Endothelial cell of umbilical vein (primary cell): Measurements from ENCODE around the gene PERCC1. TPM values are rescaled to one million over a fixed set of nuclear protein-coding genes. Genes with fewer than 3 reads are reported as not detected.

Experiments
- BruUV-seq: library from RNA; stranded (reverse); fragments of 400-500 nt; replicated peaks from 2 replicates; lab custom pipeline; 2021; lab: Mats Ljungman, UMichigan
- CTCF ChIA-PET: fragments of 300-600, 350-600 bp; sonication (Branson Sonifier 250); formaldehyde crosslinking; loops from one replicate; lab custom pipeline; 2021; ENCODE audit warnings: antibody characterized with exemption, inconsistent platforms; lab: Charles Lee
- POLR2A ChIA-PET: fragments of 300-600, 350-600 bp; sonication (Branson Sonifier 250); formaldehyde crosslinking; loops from one replicate; lab custom pipeline; 2021; ENCODE audit warnings: antibody characterized with exemption, inconsistent platforms; lab: Charles Lee
- DNase-seq: peaks from one replicate; pipeline ENCODE4 v3.0.0-alpha.2; 2011; ENCODE audit warnings: low read depth, low spot score
- FAIRE-seq: peaks from 2 replicates; lab custom pipeline; 2011; peaks lifted over from hg19 to GRCh38; lab: Jason Lieb, UNC
- H2AFZ ChIP-seq: 2 replicates; pipeline ENCODE4 v1.6.0; 2012; ENCODE audit warnings: low read depth, low read length, control low read depth, inconsistent platforms
- H3K27ac ChIP-seq: 2 replicates; pipeline ENCODE4 v1.5.1; 2011; ENCODE audit warnings: low read depth, mild to moderate bottlenecking, control low read depth, low read length, moderate library complexity; ENCODE audit not compliant: insufficient read depth
- H3K27me3 ChIP-seq, 2 experiments: 2 replicates each; pipeline versions ENCODE4 v1.6.0 to v1.6.1; 2011; ENCODE audit warnings: low read length in 2 of 2, mixed read lengths in 1 of 2; ENCODE audit not compliant: control insufficient read depth in 2 of 2, insufficient read depth in 2 of 2
- H3K36me3 ChIP-seq, 2 experiments: 2 replicates in 1 of 2; 3 replicates in 1 of 2; pipeline ENCODE4 v1.5.1; 2011; ENCODE audit warnings: low read length in 2 of 2, mild to moderate bottlenecking in 1 of 2, moderate library complexity in 1 of 2; ENCODE audit not compliant: control insufficient read depth in 2 of 2, insufficient read depth in 2 of 2; ENCODE audit errors: extremely low read depth in 1 of 2
- H3K4me1 ChIP-seq: 3 replicates; pipeline ENCODE4 v1.5.1; 2011; ENCODE audit warnings: mild to moderate bottlenecking, low read length; ENCODE audit not compliant: control insufficient read depth, insufficient read depth; ENCODE audit errors: extremely low read depth
- H3K4me2 ChIP-seq: 2 replicates; pipeline ENCODE4 v1.6.1; 2011; ENCODE audit warnings: low read length, control low read depth, mixed read lengths; ENCODE audit not compliant: insufficient read depth
- H3K4me3 ChIP-seq, 3 experiments: fragments of 200-600 bp in 1 of 3; sonication (generic), shearing (Covaris generic) in 1 of 3; replicated peaks in 1 of 3; 2 replicates each; pipeline ENCODE4 v1.5.1; 2011 to 2016; ENCODE audit warnings: control low read depth in 3 of 3, low read length in 3 of 3, mild to moderate bottlenecking in 2 of 3, inconsistent platforms in 1 of 3, low read depth in 1 of 3, moderate library complexity in 1 of 3; ENCODE audit not compliant: insufficient read depth in 1 of 3
- H3K79me2 ChIP-seq: 2 replicates; pipeline ENCODE4 v1.6.0; 2012; ENCODE audit warnings: low read length, inconsistent platforms; ENCODE audit not compliant: control insufficient read depth, insufficient read depth
- H3K9ac ChIP-seq: replicated peaks from 2 replicates; pipeline ENCODE3; 2011; ENCODE audit warnings: low read length, control low read depth; ENCODE audit not compliant: insufficient read depth; ENCODE audit errors: extremely low read depth
- H3K9me1 ChIP-seq: replicated peaks from 3 replicates; pipeline ENCODE4 v1.6.0; 2011; ENCODE audit warnings: mild to moderate bottlenecking, low read length; ENCODE audit not compliant: control insufficient read depth, insufficient read depth; ENCODE audit errors: extremely low read depth
- H3K9me3 ChIP-seq: replicated peaks from 2 replicates; pipeline ENCODE4 v1.5.1; 2012; ENCODE audit warnings: low read length, inconsistent platforms; ENCODE audit not compliant: control insufficient read depth, insufficient read depth
- H4K20me1 ChIP-seq: replicated peaks from 2 replicates; pipeline ENCODE3; 2011; ENCODE audit warnings: mild to moderate bottlenecking, low read length; ENCODE audit not compliant: control insufficient read depth, insufficient read depth; ENCODE audit errors: extremely low read depth
- EZH2 ChIP-seq: IDR thresholded peaks from 2 replicates; pipeline ENCODE4 v1.6.1; 2012; ENCODE audit warnings: borderline replicate concordance, low read depth, mild to moderate bottlenecking, moderate library complexity, low read length, inconsistent platforms; ENCODE audit not compliant: severe bottlenecking
- FOS ChIP-seq: IDR thresholded peaks from 2 replicates; pipeline ENCODE4 v1.6.1; 2011; ENCODE audit warnings: mild to moderate bottlenecking, low read length, moderate library complexity, borderline replicate concordance; ENCODE audit not compliant: insufficient read depth
- GATA2 ChIP-seq: IDR thresholded peaks from 2 replicates; pipeline ENCODE4 v1.7.0; 2011; ENCODE audit warnings: low read depth, mild to moderate bottlenecking, moderate library complexity, mixed read lengths, low read length; ENCODE audit not compliant: insufficient read length, insufficient read depth
- JUN ChIP-seq: IDR thresholded peaks from 2 replicates; pipeline ENCODE4 v1.6.1; 2011; ENCODE audit warnings: borderline replicate concordance, low read depth; ENCODE audit not compliant: insufficient read length, insufficient read depth
- MYC ChIP-seq: IDR thresholded peaks from one replicate; pipeline ENCODE4 v1.6.1; 2011; ENCODE audit warnings: mild to moderate bottlenecking, low read depth, low read length
- POLR2A ChIP-seq: IDR thresholded peaks from 2 replicates; pipeline ENCODE4 v1.6.1; 2012; ENCODE audit warnings: low read depth, mild to moderate bottlenecking, control low read depth, low read length
- POLR2AphosphoS5 ChIP-seq: IDR thresholded peaks from 2 replicates; pipeline ENCODE4 v1.6.1; 2012; ENCODE audit warnings: low read depth, mild to moderate bottlenecking, control low read depth, low read length, moderate library complexity; ENCODE audit not compliant: insufficient read depth
- dilution Hi-C: fragments of 300-500 bp; cut with MboI; formaldehyde crosslinking; loops from one replicate; pipeline ENCODE4 v1.15.0; 2019; ENCODE audit warnings: low sequenced_read_pairs; ENCODE audit not compliant: extremely low pct_ligation_motif_present
- intact Hi-C: fragments of 100-400 bp; cut with micrococcal nuclease; formaldehyde crosslinking; loops from one replicate; pipeline ENCODE4 v1.10.0; 2022
- polyA plus RNA-seq, 4 experiments: library from polyadenylated mRNA; depleted of rRNA in 3 of 4; stranded (reverse) in 3 of 4; unstranded in 1 of 4; fragments of >200 nt; gene quantifications; 2 replicates each; pipeline versions ENCODE4 v1.2.1 to v1.2.3, GENCODE V29; 2011 to 2012; ENCODE audit warnings: missing spikeins in 1 of 4
- total RNA-seq: library from RNA; stranded (reverse); gene quantifications from 2 replicates; pipeline ENCODE4 v1.2.3, GENCODE V29; 2021
- TF ChIP-seq, protein P1 (sequence below): IDR thresholded peaks from 2 replicates; pipeline ENCODE4 v1.6.1; 2011; ENCODE audit not compliant: insufficient read depth, insufficient read length
- TF ChIP-seq, protein P2 (sequence below), 2 donors: IDR thresholded peaks; 1 replicate in 1 of 2; 2 replicates in 1 of 2; pipeline ENCODE4 v1.5.1; 2011; ENCODE audit warnings: low read length in 2 of 2, mild to moderate bottlenecking in 2 of 2, moderate library complexity in 2 of 2, control low read depth in 1 of 2, inconsistent platforms in 1 of 2, low read depth in 1 of 2; ENCODE audit not compliant: insufficient read depth in 1 of 2; ENCODE audit errors: extremely low read depth in 1 of 2

The PERCC1 gene
- total and polyA plus RNA-seq, 2 donors (not counting 3 experiments of a cell fraction or from before 2014, with no cell fraction given) = not detected

DNA sequence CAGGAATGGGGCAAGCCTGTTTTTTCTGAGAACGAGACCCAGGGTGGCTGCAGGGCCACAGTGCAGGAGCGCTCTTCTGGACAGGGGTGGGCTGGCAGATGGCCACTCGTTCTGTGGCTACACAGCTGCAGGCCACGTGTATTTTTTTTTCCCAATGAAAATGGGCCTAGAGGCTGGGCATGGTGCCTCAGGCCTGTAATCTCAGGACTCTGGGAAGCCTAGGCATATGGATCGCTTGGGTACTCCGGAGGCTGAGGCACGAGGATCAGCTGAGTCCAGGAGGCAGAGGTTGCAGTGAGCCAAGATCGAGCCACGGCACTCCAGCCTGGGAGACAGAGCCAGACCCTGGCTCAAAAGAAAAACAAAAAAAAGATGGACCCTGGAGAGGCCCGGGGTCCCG is 23.1 kb upstream of the PERCC1 start:
- POLR2A ChIA-PET = interaction anchor here (0.5 kb wide), 1 partner anchor 215 kb away, joined by 3 read pairs; no protein-coding TSS in a partner anchor
- CTCF ChIA-PET = interaction anchor here (1.0 to 2.0 kb wide), 3 partner anchors 13 to 86 kb away, joined by 3 to 6 read pairs (median 4); partner anchors contain the start of gene UQCC4
- Histone ChIP-seq H3K4me1 (peaks cover 5% of the 10 kb centered on the region), H3K27ac (no peak overlapping the region), H3K9ac (no peak overlapping the region), H3K9me3 (no peaks in the 10 kb centered on the region), H3K4me3 (no peak overlapping the region), H2AFZ (no peak overlapping the region), H3K27me3 (no peaks in the 10 kb centered on the region), H3K9me1 (no peaks in the 10 kb centered on the region), H3K4me2 (peak overlapping the region; percentile 28), H3K79me2 (no peaks in the 10 kb centered on the region), H4K20me1 (no peaks in the 10 kb centered on the region), H3K36me3 (peaks cover 0 to 5% of the 10 kb centered on the region in 2 experiments)
- FAIRE-seq = no peak
- dilution Hi-C loops = no loop called here
- BruUV-seq = no TSS peak
- TF ChIP-seq MYC (no peak), FOS (no peak), EZH2 (no peak), POLR2A (no peak), JUN (no peak), GATA2 (no peak), POLR2AphosphoS5 (no peak)
- TF ChIP-seq, protein P1, sequence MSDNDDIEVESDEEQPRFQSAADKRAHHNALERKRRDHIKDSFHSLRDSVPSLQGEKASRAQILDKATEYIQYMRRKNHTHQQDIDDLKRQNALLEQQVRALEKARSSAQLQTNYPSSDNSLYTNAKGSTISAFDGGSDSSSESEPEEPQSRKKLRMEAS = no peak
- TF ChIP-seq, protein P2, sequence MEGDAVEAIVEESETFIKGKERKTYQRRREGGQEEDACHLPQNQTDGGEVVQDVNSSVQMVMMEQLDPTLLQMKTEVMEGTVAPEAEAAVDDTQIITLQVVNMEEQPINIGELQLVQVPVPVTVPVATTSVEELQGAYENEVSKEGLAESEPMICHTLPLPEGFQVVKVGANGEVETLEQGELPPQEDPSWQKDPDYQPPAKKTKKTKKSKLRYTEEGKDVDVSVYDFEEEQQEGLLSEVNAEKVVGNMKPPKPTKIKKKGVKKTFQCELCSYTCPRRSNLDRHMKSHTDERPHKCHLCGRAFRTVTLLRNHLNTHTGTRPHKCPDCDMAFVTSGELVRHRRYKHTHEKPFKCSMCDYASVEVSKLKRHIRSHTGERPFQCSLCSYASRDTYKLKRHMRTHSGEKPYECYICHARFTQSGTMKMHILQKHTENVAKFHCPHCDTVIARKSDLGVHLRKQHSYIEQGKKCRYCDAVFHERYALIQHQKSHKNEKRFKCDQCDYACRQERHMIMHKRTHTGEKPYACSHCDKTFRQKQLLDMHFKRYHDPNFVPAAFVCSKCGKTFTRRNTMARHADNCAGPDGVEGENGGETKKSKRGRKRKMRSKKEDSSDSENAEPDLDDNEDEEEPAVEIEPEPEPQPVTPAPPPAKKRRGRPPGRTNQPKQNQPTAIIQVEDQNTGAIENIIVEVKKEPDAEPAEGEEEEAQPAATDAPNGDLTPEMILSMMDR (IDR thresholded peaks at IDR 0.05; ENCODE audit: extremely low read depth in 1 of 2, insufficient read depth in 1 of 2, low read depth in 1 of 2, low read length in 2 of 2) = no peak
- DNase-seq = no peak
- intact Hi-C loops = loop anchor here (5.0 to 10.0 kb wide), 2 partner anchors 103 to 135 kb away; partner anchors contain the start of gene UBE2I
